Stomach (tissue), 9 donors: ENCODE data around the gene IER5L. TPM values are rescaled to one million over a fixed set of nuclear protein-coding genes. Genes with fewer than 3 reads are reported as not detected.

ENCODE experiments used
- DNase-seq, 2 donors: peaks; one replicate each; pipeline versions ENCODE4 v3.0.0 to v3.0.0-alpha.2; 2013 to 2019
- H3K27ac ChIP-seq, 5 donors: fragments of 200-600 bp in 4 of 5; sonication (generic) in 4 of 5; one replicate each; pipeline ENCODE4 v1.5.1; 2013 to 2019; ENCODE audit warnings: mild to moderate bottlenecking in 1 of 5, moderate library complexity in 1 of 5
- H3K27me3 ChIP-seq, 3 donors: fragments of 200-600 bp; sonication (generic); one replicate each; pipeline ENCODE4 v1.5.1; 2017 to 2019; ENCODE audit warnings: mixed run types in 1 of 3
- H3K36me3 ChIP-seq, 4 donors: fragments of 200-600 bp; sonication (generic); 1 replicate in 3 of 4; 2 replicates in 1 of 4; pipeline ENCODE4 v1.5.1; 2016 to 2019
- H3K4me1 ChIP-seq, 4 donors: fragments of 200-600 bp; sonication (generic); one replicate each; pipeline ENCODE4 v1.5.1; 2016 to 2019
- H3K4me3 ChIP-seq, 4 donors: fragments of 200-600 bp; sonication (generic) in 3 of 4; one replicate each; pipeline ENCODE4 v1.5.1; 2016 to 2019; ENCODE audit warnings: mild to moderate bottlenecking in 1 of 4
- H3K9me3 ChIP-seq, 4 donors: fragments of 200-600 bp; sonication (generic); one replicate each; pipeline ENCODE4 v1.5.1; 2016 to 2019
- CTCF ChIP-seq, 7 experiments: fragments of 450-650 bp in 4 of 7; fragments of 200-600 bp in 3 of 7; sonication (generic) in 3 of 7; IDR thresholded peaks; one replicate each; pipeline ENCODE4 v1.5.1; 2016 to 2019; ENCODE audit warnings: antibody characterized with exemption in 7 of 7, control low read depth in 2 of 7, mild to moderate bottlenecking in 1 of 7
- EP300 ChIP-seq: sonication (generic); formaldehyde crosslinking; IDR thresholded peaks from one replicate; pipeline ENCODE4 v1.6.1; 2017; ENCODE audit warnings: antibody characterized with exemption
- POLR2A ChIP-seq, 4 donors: fragments of 450-650 bp; IDR thresholded peaks; one replicate each; pipeline ENCODE4 v1.6.1; 2016; ENCODE audit warnings: antibody characterized with exemption in 4 of 4, control low read depth in 2 of 4, mild to moderate bottlenecking in 1 of 4, moderate library complexity in 1 of 4
- POLR2AphosphoS5 ChIP-seq, 3 donors: sonication (generic); formaldehyde crosslinking; IDR thresholded peaks; one replicate each; pipeline ENCODE4 v1.6.1; 2016; ENCODE audit warnings: antibody characterized with exemption in 3 of 3
- WGBS, 5 donors: extraction: QIAGEN DNeasy Blood & Tissue Kit in 3 of 5; methylation state at CpG; one replicate each; pipeline versions ENCODE4 v1.1.5 to v1.1.7; 2013 to 2018; 5-methylcytosine and 5-hydroxymethylcytosine counted together
- intact Hi-C: fragments of 100-400 bp; cut with DNase I; formaldehyde crosslinking; loops from one replicate; pipeline ENCODE4 v1.15.1; 2023; ENCODE audit warnings: low total_unique reads
- polyA plus RNA-seq, 3 donors: library from polyadenylated mRNA; stranded (reverse); fragments of 200-250 nt; gene quantifications; one replicate each; pipeline ENCODE4 v1.2.3, GENCODE V29; 2013
- total RNA-seq, 5 donors: library from RNA; depleted of rRNA; stranded (reverse); fragments of >200 nt; gene quantifications; one replicate each; pipeline versions ENCODE4 v1.1.0 to v1.2.3, GENCODE V29; 2014 to 2016
- donor health status: healthy with polysubstance abuse.
- donor health status: Bipolar disorder and iron deficiency.
- donor health status: healthy.

The IER5L gene
- total and polyA plus RNA-seq, 8 donors: 2.6 to 30.4 (median 6.2) TPM

GRCh38 chr9:129201866-129202265 is 23.8 kb upstream of the IER5L start:
- intact Hi-C loops: loop anchor here (10.0 kb wide), 1 partner anchor 113 kb away; no protein-coding TSS in a partner anchor

GRCh38 chr9:129201289-129201688 is 23.2 kb upstream of the IER5L start:
- DNase-seq: no peak
- Histone ChIP-seq H3K27me3 (no peaks in the 10 kb centered on the region), H3K9me3 (no peaks in the 10 kb centered on the region), H3K4me3 (no peak overlapping the region), H3K4me1 (peaks cover 5 to 25% (median 14%) of the 10 kb centered on the region in 4 donors), H3K36me3 (no peaks in the 10 kb centered on the region), H3K27ac (peak overlapping the region in 1 of 5 donors; percentile 4)
- intact Hi-C loops: loop anchor here (10.0 kb wide), 1 partner anchor 114 kb away; no protein-coding TSS in a partner anchor
- TF ChIP-seq POLR2A (IDR thresholded peaks at IDR 0.05): no peak
- TF ChIP-seq CTCF (IDR thresholded peaks at IDR 0.05): no peak
- no peak for TF ChIP-seq EP300
- TF ChIP-seq POLR2AphosphoS5 (IDR thresholded peaks at IDR 0.05): no peak
- 81 to 88% (median 83%) methylated on average over 9 of the region's 9 CpGs for whole genome bisulfite sequencing, 5 donors

More at GRCh38 chr9:129201866-129202265, 23.8 kb upstream of the IER5L start:
- Histone ChIP-seq H3K27ac (no peak overlapping the region), H3K36me3 (no peaks in the 10 kb centered on the region), H3K4me3 (no peak overlapping the region), H3K27me3 (no peaks in the 10 kb centered on the region), H3K9me3 (no peaks in the 10 kb centered on the region), H3K4me1 (peaks cover 5 to 25% (median 14%) of the 10 kb centered on the region in 4 donors)
- 65 to 71% (median 66%) methylated on average over 9 of the region's 9 CpGs for WGBS, 5 donors
- TF ChIP-seq POLR2AphosphoS5 (IDR thresholded peaks at IDR 0.05) (no peak), EP300 (no peak), POLR2A (IDR thresholded peaks at IDR 0.05) (no peak), CTCF (IDR thresholded peaks at IDR 0.05) (no peak)
- no peak for DNase-seq

- no peaks in the 10 kb centered on the region for H3K27me3 ChIP-seq
- DNase-seq: no peak
- H3K4me1 ChIP-seq: peaks cover 5 to 25% (median 14%) of the 10 kb centered on the region in 4 donors
- no peak for TF ChIP-seq POLR2A (IDR thresholded peaks at IDR 0.05)
- no peak for TF ChIP-seq CTCF (IDR thresholded peaks at IDR 0.05)
- no peak for TF ChIP-seq POLR2AphosphoS5 (IDR thresholded peaks at IDR 0.05)
- TF ChIP-seq EP300: no peak
- 91 to 97% (median 96%) methylated on average over 6 of the region's 6 CpGs for WGBS, 5 donors
- no peaks in the 10 kb centered on the region for H3K9me3 ChIP-seq
- H3K27ac ChIP-seq: no peak overlapping the region
- intact Hi-C loops: loop anchor here (10.0 kb wide), 1 partner anchor 115 kb away; no protein-coding TSS in a partner anchor
- no peak overlapping the region for H3K4me3 ChIP-seq
- no peaks in the 10 kb centered on the region for H3K36me3 ChIP-seq
Observed at GRCh38 chr9:129200255-129200654, 22.2 kb upstream of the IER5L start.

- TF ChIP-seq POLR2A (IDR thresholded peaks at IDR 0.05) (no peak), POLR2AphosphoS5 (IDR thresholded peaks at IDR 0.05) (no peak), CTCF (IDR thresholded peaks at IDR 0.05) (no peak), EP300 (no peak)
- peak overlapping the region in 4 of 5 donors; percentile 61 to 80 (median 74) for H3K27ac ChIP-seq
Observed at GRCh38 chr9:129199044-129199435, 21.0 kb upstream of the IER5L start.

More at GRCh38 chr9:129199044-129199435, 21.0 kb upstream of the IER5L start:
- 70 to 85% (median 80%) methylated on average over 7 of the region's 7 CpGs for WGBS, 5 donors
- H3K4me3 ChIP-seq: no peak overlapping the region
- H3K4me1 ChIP-seq: peaks cover 5 to 25% (median 14%) of the 10 kb centered on the region in 4 donors
- no peaks in the 10 kb centered on the region for H3K36me3 ChIP-seq
- H3K27me3 ChIP-seq: no peaks in the 10 kb centered on the region
- DNase-seq: no peak
- intact Hi-C loops: no loop called here
- no peaks in the 10 kb centered on the region for H3K9me3 ChIP-seq
